CD4-positive, alpha-beta memory T cell (primary cell): ENCODE results near the gene SPRED2. TPM values are rescaled to one million over a fixed set of nuclear protein-coding genes. Genes with fewer than 3 reads are reported as not detected.

Experiments
- CTCF ChIA-PET: fragments of 350-600 bp; sonication (Branson Sonifier 250); formaldehyde crosslinking; loops from one replicate; lab custom pipeline; 2021; ENCODE audit warnings: inconsistent platforms; ENCODE audit not compliant: partially characterized antibody; lab: Charles Lee
- POLR2A ChIA-PET: fragments of 350-600 bp; sonication (Branson Sonifier 250); formaldehyde crosslinking; loops from one replicate; lab custom pipeline; 2021; ENCODE audit not compliant: partially characterized antibody; lab: Charles Lee
- DNase-seq, 5 donors: peaks; one replicate each; pipeline versions ENCODE4 v3.0.0 to v3.0.0-alpha.2; 2020 to 2022; ENCODE audit warnings: mixed read lengths in 1 of 5
- H3K27ac ChIP-seq: one replicate; pipeline ENCODE4 v1.7.0; 2013; ENCODE audit warnings: low read depth, low read length
- H3K27me3 ChIP-seq: 2 replicates; pipeline ENCODE4 v1.7.0; 2013; ENCODE audit warnings: mild to moderate bottlenecking, low read length, moderate library complexity; ENCODE audit not compliant: insufficient read depth
- H3K36me3 ChIP-seq: 2 replicates; pipeline ENCODE4 v1.7.0; 2013; ENCODE audit warnings: mild to moderate bottlenecking, low read length, moderate library complexity; ENCODE audit not compliant: insufficient read depth
- H3K4me1 ChIP-seq: 2 replicates; pipeline ENCODE4 v1.7.0; 2013; ENCODE audit warnings: mild to moderate bottlenecking, low read length, moderate library complexity; ENCODE audit not compliant: insufficient read depth
- H3K4me3 ChIP-seq, 2 donors: one replicate each; pipeline ENCODE4 v1.7.0; 2013; ENCODE audit warnings: low read length in 2 of 2, mild to moderate bottlenecking in 1 of 2
- H3K9me3 ChIP-seq, 2 donors: one replicate each; pipeline ENCODE4 v1.7.0; 2013; ENCODE audit warnings: low read length in 2 of 2, control low read depth in 1 of 2; ENCODE audit not compliant: control insufficient read depth in 1 of 2
- H3K27ac Mint-ChIP-seq, 7 donors: one replicate each; pipeline ENCODE4 v1.8.0; 2020 to 2021; ENCODE audit warnings: mixed read lengths in 7 of 7, mild to moderate bottlenecking in 6 of 7, inconsistent platforms in 3 of 7, moderate library complexity in 3 of 7
- H3K27me3 Mint-ChIP-seq, 2 donors: one replicate each; pipeline ENCODE4 v1.8.0; 2020 to 2021; ENCODE audit warnings: mixed read lengths in 2 of 2
- H3K36me3 Mint-ChIP-seq, 2 donors: one replicate each; pipeline ENCODE4 v1.8.0; 2020 to 2021; ENCODE audit warnings: mixed read lengths in 2 of 2, inconsistent platforms in 1 of 2, mild to moderate bottlenecking in 1 of 2
- H3K4me1 Mint-ChIP-seq, 4 donors: one replicate each; pipeline ENCODE4 v1.8.0; 2020 to 2021; ENCODE audit warnings: mixed read lengths in 4 of 4, mild to moderate bottlenecking in 1 of 4
- H3K4me3 Mint-ChIP-seq, 8 donors: one replicate each; pipeline ENCODE4 v1.8.0; 2020 to 2021; ENCODE audit warnings: mixed read lengths in 8 of 8, mild to moderate bottlenecking in 7 of 8, moderate library complexity in 6 of 8, inconsistent platforms in 3 of 8
- H3K9me3 Mint-ChIP-seq, 8 donors: one replicate each; pipeline ENCODE4 v1.8.0; 2020 to 2021; ENCODE audit warnings: mixed read lengths in 8 of 8, mild to moderate bottlenecking in 5 of 8, inconsistent platforms in 3 of 8, moderate library complexity in 1 of 8
- intact Hi-C: fragments of 100-400 bp; cut with micrococcal nuclease; formaldehyde crosslinking; loops from one replicate; pipeline ENCODE4 v1.15.1; 2023
- polyA plus RNA-seq, 2 donors: library from polyadenylated mRNA; unstranded; fragments of 300-500 nt; fragmentation: Illumina TruSeq; gene quantifications; one replicate each; pipeline ENCODE4 v1.2.3, GENCODE V29; 2021
- total RNA-seq, 2 experiments: library from RNA; stranded (reverse); gene quantifications; one replicate each; pipeline ENCODE4 v1.2.3, GENCODE V29; 2021

Gene SPRED2
- total and polyA plus RNA-seq, 4 experiments from 2014 or later = 0.27 to 1.3 (median 0.62) TPM

GRCh38 chr2:65434592-65435241 is 2.3 kb upstream of the SPRED2 start:
- CTCF ChIA-PET = interaction anchor here (0.6 kb wide), 1 partner anchor 134 kb away, joined by 3 read pairs; no protein-coding TSS in a partner anchor
- intact Hi-C loops = loop anchor here (5.0 to 10.0 kb wide), 2 partner anchors 170 to 302 kb away; partner anchors contain the start of gene RAB1A

GRCh38 chr2:65431421-65432226 is 775 bp downstream of the SPRED2 start:
- Mint-ChIP-seq H3K4me1 (peaks cover 6 to 35% (median 10%) of the 10 kb centered on the region in 4 donors), H3K27me3 (peaks cover 5 to 25% of the 10 kb centered on the region in 2 donors), H3K4me3 (peak overlapping the region; percentile 90 to 97 (median 91)), H3K36me3 (peaks cover 0 to 18% of the 10 kb centered on the region in 2 donors), H3K9me3 (no peaks in the 10 kb centered on the region), H3K27ac (peak overlapping the region in 6 of 7 donors; percentile 61 to 93 (median 88))
- peak overlapping the region; percentile 29 for H3K27ac ChIP-seq
- H3K4me3 ChIP-seq = peak overlapping the region; percentile 39 to 62
- H3K27me3 ChIP-seq = peaks cover 10% of the 10 kb centered on the region
- ChIA-PET CTCF (no interaction called here), POLR2A (interaction anchor here (1.3 to 1.9 kb wide), 2 partner anchors 11 to 16 kb away, joined by 4 to 5 read pairs; no protein-coding TSS in a partner anchor)
- H3K9me3 ChIP-seq = no peaks in the 10 kb centered on the region
- peaks cover 28% of the 10 kb centered on the region for H3K4me1 ChIP-seq
- no peaks in the 10 kb centered on the region for H3K36me3 ChIP-seq
- DNase-seq = peak; percentile 55 to 67 (median 58)
- intact Hi-C loops = loop anchor here (2.0 to 10.0 kb wide), 6 partner anchors 49 to 907 kb away; partner anchors contain the start of genes AFTPH and RAB1A

More at GRCh38 chr2:65434592-65435241, 2.3 kb upstream of the SPRED2 start:
- no peak for DNase-seq
- H3K36me3 ChIP-seq = no peaks in the 10 kb centered on the region
- H3K27ac Mint-ChIP-seq = peak overlapping the region in 2 of 7 donors; percentile 36 to 37
- peaks cover 0 to 18% of the 10 kb centered on the region in 2 donors for H3K36me3 Mint-ChIP-seq
- H3K4me1 ChIP-seq = peaks cover 30% of the 10 kb centered on the region
- POLR2A ChIA-PET = no interaction called here
- no peak overlapping the region for H3K27ac ChIP-seq
- H3K9me3 ChIP-seq = no peaks in the 10 kb centered on the region
- H3K4me3 Mint-ChIP-seq = peak overlapping the region; percentile 44 to 89 (median 65)
- H3K27me3 Mint-ChIP-seq = peaks cover 22 to 30% of the 10 kb centered on the region in 2 donors
- H3K4me3 ChIP-seq = no peak overlapping the region
- peaks cover 10% of the 10 kb centered on the region for H3K27me3 ChIP-seq
- H3K4me1 Mint-ChIP-seq = peaks cover 8 to 40% (median 14%) of the 10 kb centered on the region in 4 donors
- no peaks in the 10 kb centered on the region for H3K9me3 Mint-ChIP-seq

- H3K27ac Mint-ChIP-seq = peak overlapping the region; percentile 76 to 93 (median 84)
- DNase-seq = peak; percentile 69 to 79 (median 75)
- H3K36me3 Mint-ChIP-seq = peaks cover 0 to 18% of the 10 kb centered on the region in 2 donors
- H3K4me1 Mint-ChIP-seq = peaks cover 4 to 27% (median 6%) of the 10 kb centered on the region in 4 donors
- intact Hi-C loops = loop anchor here (2.0 to 10.0 kb wide), 6 partner anchors 48 to 906 kb away; partner anchors contain the start of genes AFTPH and RAB1A
- H3K4me3 ChIP-seq = peak overlapping the region; percentile 39 to 62
- peaks cover 3 to 23% of the 10 kb centered on the region in 2 donors for H3K27me3 Mint-ChIP-seq
- CTCF ChIA-PET = no interaction called here
- H3K9me3 ChIP-seq = no peaks in the 10 kb centered on the region
- POLR2A ChIA-PET = interaction anchor here (1.3 to 1.9 kb wide), 2 partner anchors 10 to 15 kb away, joined by 4 to 5 read pairs; no protein-coding TSS in a partner anchor
- H3K4me3 Mint-ChIP-seq = peak overlapping the region; percentile 90 to 98 (median 93)
- peaks cover 22% of the 10 kb centered on the region for H3K4me1 ChIP-seq
- H3K27ac ChIP-seq = no peak overlapping the region
- H3K36me3 ChIP-seq = no peaks in the 10 kb centered on the region
- H3K9me3 Mint-ChIP-seq = no peaks in the 10 kb centered on the region
- H3K27me3 ChIP-seq = peaks cover 10% of the 10 kb centered on the region
Observed at GRCh38 chr2:65430603-65431420, 1.6 kb downstream of the SPRED2 start.

GRCh38 chr2:65429786-65430602 is 2.4 kb downstream of the SPRED2 start:
- POLR2A ChIA-PET = interaction anchor here (1.3 to 1.9 kb wide), 2 partner anchors 9 to 15 kb away, joined by 4 to 5 read pairs; no protein-coding TSS in a partner anchor
- Mint-ChIP-seq H3K27ac (peak overlapping the region in 3 of 7 donors; percentile 81 to 93 (median 93)), H3K4me3 (peak overlapping the region; percentile 88 to 98 (median 93)), H3K36me3 (peaks cover 0 to 18% of the 10 kb centered on the region in 2 donors), H3K9me3 (no peaks in the 10 kb centered on the region), H3K4me1 (peaks cover under 1 to 21% (median 3%) of the 10 kb centered on the region in 4 donors), H3K27me3 (peaks cover 3 to 18% of the 10 kb centered on the region in 2 donors)
- Histone ChIP-seq H3K36me3 (no peaks in the 10 kb centered on the region), H3K4me1 (peaks cover 14% of the 10 kb centered on the region), H3K27me3 (peaks cover 6% of the 10 kb centered on the region), H3K4me3 (peak overlapping the region; percentile 14 to 62), H3K9me3 (no peaks in the 10 kb centered on the region), H3K27ac (no peak overlapping the region)
- intact Hi-C loops = loop anchor here (2.0 to 10.0 kb wide), 6 partner anchors 47 to 905 kb away; partner anchors contain the start of genes AFTPH and RAB1A
- DNase-seq = no peak
- CTCF ChIA-PET = no interaction called here

- no peaks in the 10 kb centered on the region for H3K36me3 ChIP-seq
- intact Hi-C loops = no loop called here
- no peak overlapping the region for H3K4me3 ChIP-seq
- Mint-ChIP-seq H3K36me3 (peaks cover 0 to 13% of the 10 kb centered on the region in 2 donors), H3K4me3 (no peak overlapping the region), H3K9me3 (no peaks in the 10 kb centered on the region), H3K27ac (no peak overlapping the region), H3K27me3 (peaks cover 0 to 8% of the 10 kb centered on the region in 2 donors), H3K4me1 (peaks cover 0 to 12% (median 2%) of the 10 kb centered on the region in 4 donors)
- H3K27ac ChIP-seq = no peak overlapping the region
- CTCF ChIA-PET = interaction anchor here (1.0 to 1.2 kb wide), 2 partner anchors 10 to 44 kb away, joined by 3 to 4 read pairs; no protein-coding TSS in a partner anchor
- POLR2A ChIA-PET = no interaction called here
- no peaks in the 10 kb centered on the region for H3K9me3 ChIP-seq
- no peaks in the 10 kb centered on the region for H3K27me3 ChIP-seq
- H3K4me1 ChIP-seq = peaks cover 5% of the 10 kb centered on the region
- no peak for DNase-seq
Observed at GRCh38 chr2:65427532-65427931, 4.9 kb downstream of the SPRED2 start.

- DNase-seq = no peak
- H3K9me3 Mint-ChIP-seq = peaks cover 0 to 1% (median 0%) of the 10 kb centered on the region in 8 donors
- no peaks in the 10 kb centered on the region for H3K36me3 Mint-ChIP-seq
- Histone ChIP-seq H3K27ac (no peak overlapping the region), H3K9me3 (no peaks in the 10 kb centered on the region), H3K27me3 (no peaks in the 10 kb centered on the region), H3K4me3 (no peak overlapping the region), H3K36me3 (no peaks in the 10 kb centered on the region), H3K4me1 (peaks cover 9% of the 10 kb centered on the region)
- peaks cover 0 to 4% of the 10 kb centered on the region in 2 donors for H3K27me3 Mint-ChIP-seq
- no peak overlapping the region for H3K4me3 Mint-ChIP-seq
- POLR2A ChIA-PET = no interaction called here
- H3K27ac Mint-ChIP-seq = no peak overlapping the region
- peaks cover 6 to 11% (median 7%) of the 10 kb centered on the region in 4 donors for H3K4me1 Mint-ChIP-seq
- CTCF ChIA-PET = no interaction called here
- intact Hi-C loops = no loop called here
Observed at GRCh38 chr2:65425276-65425675, 7.1 kb downstream of the SPRED2 start.
